Activated CD8-positive, alpha-beta T cell treated with anti-CD3 and anti-CD28 coated beads for 36 hours (primary cell): ENCODE measurements around the gene PDZK1IP1. TPM values are rescaled to one million over a fixed set of nuclear protein-coding genes. Genes with fewer than 3 reads are reported as not detected.

Experiments
- ATAC-seq: fragments of 200-7000 bp; cut with Tn5 transposase; one replicate; pipeline ENCODE4 v1.10.0; 2021; ENCODE audit warnings: mild to moderate bottlenecking, moderate library complexity
- CTCF ChIA-PET: fragments of 350-600 bp; sonication (Branson Sonifier 250); formaldehyde crosslinking; loops from one replicate; lab custom pipeline; 2021; ENCODE audit warnings: antibody characterized with exemption; lab: Charles Lee
- POLR2A ChIA-PET: fragments of 350-600 bp; sonication (Branson Sonifier 250); formaldehyde crosslinking; loops from one replicate; lab custom pipeline; 2021; ENCODE audit warnings: antibody characterized with exemption; lab: Charles Lee
- DNase-seq: peaks from one replicate; pipeline ENCODE4 v3.0.0-alpha.2; 2020
- H3K27ac Mint-ChIP-seq: one replicate; pipeline ENCODE4 v1.8.0; 2021; ENCODE audit warnings: mild to moderate bottlenecking, mixed read lengths
- H3K27me3 Mint-ChIP-seq: one replicate; pipeline ENCODE4 v1.8.0; 2021; ENCODE audit warnings: mixed read lengths
- H3K36me3 Mint-ChIP-seq: one replicate; pipeline ENCODE4 v1.8.0; 2021; ENCODE audit warnings: low read depth, mixed read lengths
- H3K4me1 Mint-ChIP-seq: one replicate; pipeline ENCODE4 v1.8.0; 2021; ENCODE audit warnings: low read depth, mixed read lengths
- H3K4me3 Mint-ChIP-seq: one replicate; pipeline ENCODE4 v1.8.0; 2021; ENCODE audit warnings: mild to moderate bottlenecking, moderate library complexity, mixed read lengths
- H3K9me3 Mint-ChIP-seq: one replicate; pipeline ENCODE4 v1.8.0; 2021; ENCODE audit warnings: mixed read lengths
- intact Hi-C: fragments of 100-400 bp; cut with micrococcal nuclease; formaldehyde crosslinking; loops from one replicate; pipeline ENCODE4 v1.10.0; 2022
- total RNA-seq, 2 experiments: library from RNA; stranded (reverse); gene quantifications; one replicate each; pipeline ENCODE4 v1.2.3, GENCODE V29; 2021
- TF ChIP-seq, protein P1 (sequence below): fragments of 200-600 bp; IDR thresholded peaks from one replicate; pipeline ENCODE4 v1.8.0; 2022; ENCODE audit warnings: antibody characterized with exemption, mild to moderate bottlenecking

The PDZK1IP1 gene
- total RNA-seq, 2 experiments from 2014 or later = not detected

- TF ChIP-seq, protein P1, sequence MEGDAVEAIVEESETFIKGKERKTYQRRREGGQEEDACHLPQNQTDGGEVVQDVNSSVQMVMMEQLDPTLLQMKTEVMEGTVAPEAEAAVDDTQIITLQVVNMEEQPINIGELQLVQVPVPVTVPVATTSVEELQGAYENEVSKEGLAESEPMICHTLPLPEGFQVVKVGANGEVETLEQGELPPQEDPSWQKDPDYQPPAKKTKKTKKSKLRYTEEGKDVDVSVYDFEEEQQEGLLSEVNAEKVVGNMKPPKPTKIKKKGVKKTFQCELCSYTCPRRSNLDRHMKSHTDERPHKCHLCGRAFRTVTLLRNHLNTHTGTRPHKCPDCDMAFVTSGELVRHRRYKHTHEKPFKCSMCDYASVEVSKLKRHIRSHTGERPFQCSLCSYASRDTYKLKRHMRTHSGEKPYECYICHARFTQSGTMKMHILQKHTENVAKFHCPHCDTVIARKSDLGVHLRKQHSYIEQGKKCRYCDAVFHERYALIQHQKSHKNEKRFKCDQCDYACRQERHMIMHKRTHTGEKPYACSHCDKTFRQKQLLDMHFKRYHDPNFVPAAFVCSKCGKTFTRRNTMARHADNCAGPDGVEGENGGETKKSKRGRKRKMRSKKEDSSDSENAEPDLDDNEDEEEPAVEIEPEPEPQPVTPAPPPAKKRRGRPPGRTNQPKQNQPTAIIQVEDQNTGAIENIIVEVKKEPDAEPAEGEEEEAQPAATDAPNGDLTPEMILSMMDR = no peak
- POLR2A ChIA-PET = no interaction called here
- H3K36me3 Mint-ChIP-seq = no peaks in the 10 kb centered on the region
- no peak overlapping the region for H3K4me3 Mint-ChIP-seq
- H3K27me3 Mint-ChIP-seq = peaks cover 21% of the 10 kb centered on the region
- H3K4me1 Mint-ChIP-seq = peaks cover 6% of the 10 kb centered on the region
- intact Hi-C loops = no loop called here
- ATAC-seq (no peak), DNase-seq (no peak)
- CTCF ChIA-PET = interaction anchor here (1.3 to 4.8 kb wide), 4 partner anchors 8 to 81 kb away, joined by 5 to 61 read pairs (median 17); partner anchors contain the start of gene PDZK1IP1
- no peaks in the 10 kb centered on the region for H3K9me3 Mint-ChIP-seq
- H3K27ac Mint-ChIP-seq = no peak overlapping the region
These were observed 7.7 kb downstream of the PDZK1IP1 start for GRCh38 chr1:47181955-47182675.

- ATAC-seq = no peak
- peaks cover 6% of the 10 kb centered on the region for H3K4me1 Mint-ChIP-seq
- POLR2A ChIA-PET = no interaction called here
- H3K4me3 Mint-ChIP-seq = no peak overlapping the region
- no peaks in the 10 kb centered on the region for H3K9me3 Mint-ChIP-seq
- peaks cover 23% of the 10 kb centered on the region for H3K27me3 Mint-ChIP-seq
- TF ChIP-seq, protein P1 = no peak
- no peak overlapping the region for H3K27ac Mint-ChIP-seq
- intact Hi-C loops = no loop called here
- H3K36me3 Mint-ChIP-seq = no peaks in the 10 kb centered on the region
- CTCF ChIA-PET = interaction anchor here (1.2 to 4.8 kb wide), 4 partner anchors 9 to 556 kb away, joined by 3 to 61 read pairs (median 6); partner anchors contain the start of gene PDZK1IP1
- DNase-seq = no peak
These were observed 8.5 kb downstream of the PDZK1IP1 start for GRCh38 chr1:47181095-47181954.

DNA sequence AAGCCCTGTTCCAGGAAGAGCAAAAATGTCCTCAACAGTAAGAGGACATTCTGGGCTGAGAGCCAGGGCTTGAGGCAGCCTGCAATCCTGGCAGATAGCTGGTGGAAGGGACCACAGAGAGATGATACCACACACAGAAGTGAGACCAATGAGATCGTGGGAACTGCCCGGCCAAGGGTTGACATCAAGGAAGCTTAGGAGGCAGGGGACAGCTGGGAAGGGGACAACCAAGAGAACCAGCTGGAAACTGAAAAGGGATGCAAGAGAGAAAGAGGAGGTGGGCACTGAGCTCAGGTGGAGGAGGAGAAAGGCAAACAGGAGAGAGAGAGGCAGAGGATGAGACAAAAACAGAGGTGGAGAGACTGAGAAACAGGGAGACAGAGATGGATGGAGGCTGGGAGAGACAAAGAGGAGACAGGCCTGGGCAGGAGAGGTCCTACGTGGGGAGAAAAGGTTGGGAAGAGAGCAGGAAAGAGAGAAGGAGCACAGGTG is 9.2 kb downstream of the PDZK1IP1 start:
- CTCF ChIA-PET = interaction anchor here (1.2 to 4.8 kb wide), 6 partner anchors 9 to 557 kb away, joined by 3 to 61 read pairs (median 8); partner anchors contain the start of gene PDZK1IP1
- Mint-ChIP-seq H3K27ac (no peak overlapping the region), H3K9me3 (no peaks in the 10 kb centered on the region), H3K4me3 (no peak overlapping the region), H3K4me1 (peaks cover 6% of the 10 kb centered on the region), H3K27me3 (peaks cover 23% of the 10 kb centered on the region), H3K36me3 (no peaks in the 10 kb centered on the region)
- DNase-seq (no peak), ATAC-seq (no peak)
- POLR2A ChIA-PET = no interaction called here
- TF ChIP-seq, protein P1 = no peak
- intact Hi-C loops = no loop called here

DNA sequence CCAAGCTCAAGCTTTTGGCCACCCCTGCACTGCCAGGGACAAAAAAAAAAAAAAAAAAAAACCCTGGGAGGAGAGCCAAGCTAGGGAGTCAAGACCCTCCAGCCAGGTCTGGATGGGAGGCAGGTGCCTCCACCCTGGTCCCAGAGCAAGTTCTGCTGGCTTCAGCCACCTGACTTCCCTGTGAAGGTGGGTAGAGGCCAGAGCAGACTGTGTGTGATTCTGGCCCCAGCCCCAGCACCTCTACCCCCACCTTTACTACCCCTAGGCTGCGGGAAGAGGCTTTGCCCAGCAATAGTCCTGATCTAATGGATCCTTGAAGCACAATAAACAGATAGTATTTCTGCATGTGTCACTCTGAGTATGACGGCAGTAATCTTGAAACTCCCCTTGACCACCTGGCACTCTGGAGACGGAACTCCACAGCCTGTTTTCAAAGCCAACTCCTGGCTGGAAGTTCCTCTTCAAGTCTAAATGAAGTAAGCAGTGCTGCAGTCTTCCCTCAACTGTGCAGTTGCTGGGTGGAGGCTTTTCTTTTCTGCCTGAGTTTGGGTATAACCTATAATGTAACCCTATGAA is 9.8 kb downstream of the PDZK1IP1 start:
- TF ChIP-seq, protein P1 = no peak

More for the DNA sequence above, 9.8 kb downstream of the PDZK1IP1 start:
- intact Hi-C loops = no loop called here
- Mint-ChIP-seq H3K4me3 (no peak overlapping the region), H3K9me3 (no peaks in the 10 kb centered on the region), H3K27ac (no peak overlapping the region), H3K4me1 (peaks cover 8% of the 10 kb centered on the region), H3K27me3 (peaks cover 20% of the 10 kb centered on the region), H3K36me3 (no peaks in the 10 kb centered on the region)
- ChIA-PET CTCF (interaction anchor here (1.0 to 4.8 kb wide), 12 partner anchors 10 to 558 kb away, joined by 3 to 61 read pairs (median 6); partner anchors contain the start of gene PDZK1IP1), POLR2A (interaction anchor here (0.8 to 1.4 kb wide), 2 partner anchors 13 to 239 kb away, joined by 3 to 4 read pairs; no protein-coding TSS in a partner anchor)
- DNase-seq (no peak), ATAC-seq (no peak)
